Central memory CD4-positive, alpha-beta T cell (primary cell): ENCODE data around the gene OAT.
"Not testable (repeated sequence)": the region's sequence is repeated elsewhere in the genome, so short reads cannot be mapped to it uniquely, and the experiment has no call there.

ENCODE experiments used
- DNase-seq: peaks from one replicate; pipeline ENCODE4 v3.0.0; 2022

The OAT gene

GRCh38 chr10:124447751-124448466, 29.2 kb upstream of the OAT start:
- no peak for DNase-seq

- DNase-seq = no peak
Measured at GRCh38 chr10:124446830-124447750, 28.4 kb upstream of the OAT start.

- DNase-seq = not testable (repeated sequence)
Measured at GRCh38 chr10:124441694-124442093, 23.0 kb upstream of the OAT start.

GRCh38 chr10:124436191-124436638, 17.5 kb upstream of the OAT start:
- DNase-seq = no peak

- DNase-seq = not testable (repeated sequence)
Measured at GRCh38 chr10:124435683-124436082, 17.0 kb upstream of the OAT start.

- no peak for DNase-seq
Measured at GRCh38 chr10:124433461-124433860, 14.7 kb upstream of the OAT start.

GRCh38 chr10:124430077-124430476, 11.4 kb upstream of the OAT start:
- DNase-seq = no peak

GRCh38 chr10:124429576-124429975, 10.9 kb upstream of the OAT start:
- DNase-seq = no peak

- DNase-seq = no peak
Measured at GRCh38 chr10:124428207-124428777, 9.6 kb upstream of the OAT start.

GRCh38 chr10:124425227-124425962, 6.7 kb upstream of the OAT start:
- DNase-seq = no peak

GRCh38 chr10:124423813-124424212, 5.1 kb upstream of the OAT start:
- no peak for DNase-seq

GRCh38 chr10:124422742-124423141, 4.0 kb upstream of the OAT start:
- DNase-seq = no peak

GRCh38 chr10:124420254-124420653, 1.5 kb upstream of the OAT start:
- DNase-seq = no peak

GRCh38 chr10:124419635-124420034, 912 bp upstream of the OAT start:
- DNase-seq = no peak

GRCh38 chr10:124417895-124418725, 613 bp downstream of the OAT start:
- DNase-seq = peak; percentile 30

GRCh38 chr10:124416733-124417132, 2.0 kb downstream of the OAT start:
- no peak for DNase-seq

GRCh38 chr10:124415210-124415609, 3.5 kb downstream of the OAT start:
- DNase-seq = no peak

GRCh38 chr10:124414076-124414475, 4.6 kb downstream of the OAT start:
- no peak for DNase-seq

- no peak for DNase-seq
Measured at GRCh38 chr10:124409696-124410095, 9.0 kb downstream of the OAT start.

- DNase-seq = no peak
Measured at GRCh38 chr10:124408357-124408756, 10.4 kb downstream of the OAT start.

- no peak for DNase-seq
Measured at GRCh38 chr10:124407456-124407855, 11.3 kb downstream of the OAT start.

GRCh38 chr10:124403548-124403947, 15.2 kb downstream of the OAT start:
- peak; percentile 65 for DNase-seq
